HG02840 (cell line): ENCODE data around the gene CEACAM5.
"Not testable (repeated sequence)": the region's sequence is repeated elsewhere in the genome, so short reads cannot be mapped to it uniquely, and the experiment has no call there.

ENCODE experiments used
- ATAC-seq: cut with Tn5 transposase; IDR thresholded peaks from one replicate; pipeline ENCODE4 v1.9.1; 2021; ENCODE audit warnings: mild to moderate bottlenecking, moderate library complexity, moderate number of reproducible peaks; ENCODE audit not compliant: unreplicated experiment, low FRiP score

The CEACAM5 gene

DNA sequence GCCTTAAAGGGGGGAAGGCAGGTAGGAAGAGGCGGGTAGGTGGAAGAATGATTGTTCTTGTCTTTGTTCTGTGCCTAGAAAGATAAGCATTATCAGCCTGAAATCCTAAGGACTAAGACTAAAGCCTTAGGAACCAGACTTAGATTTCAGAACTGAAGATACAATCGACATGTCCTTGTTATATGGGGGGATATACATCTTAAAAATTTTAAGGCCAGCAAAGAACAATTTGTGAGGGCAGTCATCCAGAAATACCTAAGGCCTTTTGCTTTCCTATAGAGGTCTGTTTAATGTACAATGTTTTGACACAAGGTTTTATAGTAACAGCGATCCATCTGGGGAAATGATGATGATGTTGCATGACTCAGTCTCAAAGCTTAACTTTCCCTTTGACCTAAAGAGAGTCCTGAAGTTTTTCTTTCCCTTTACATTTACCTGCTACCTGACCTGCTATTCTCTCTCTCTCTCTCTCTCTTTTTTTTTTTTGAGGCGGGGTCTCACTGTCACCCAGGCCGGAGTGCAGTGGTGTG is 26.7 kb downstream of the CEACAM5 start:
- no peak for ATAC-seq

GRCh38 chr19:41739361-41739760 is 30.9 kb downstream of the CEACAM5 start:
- no peak for ATAC-seq

DNA sequence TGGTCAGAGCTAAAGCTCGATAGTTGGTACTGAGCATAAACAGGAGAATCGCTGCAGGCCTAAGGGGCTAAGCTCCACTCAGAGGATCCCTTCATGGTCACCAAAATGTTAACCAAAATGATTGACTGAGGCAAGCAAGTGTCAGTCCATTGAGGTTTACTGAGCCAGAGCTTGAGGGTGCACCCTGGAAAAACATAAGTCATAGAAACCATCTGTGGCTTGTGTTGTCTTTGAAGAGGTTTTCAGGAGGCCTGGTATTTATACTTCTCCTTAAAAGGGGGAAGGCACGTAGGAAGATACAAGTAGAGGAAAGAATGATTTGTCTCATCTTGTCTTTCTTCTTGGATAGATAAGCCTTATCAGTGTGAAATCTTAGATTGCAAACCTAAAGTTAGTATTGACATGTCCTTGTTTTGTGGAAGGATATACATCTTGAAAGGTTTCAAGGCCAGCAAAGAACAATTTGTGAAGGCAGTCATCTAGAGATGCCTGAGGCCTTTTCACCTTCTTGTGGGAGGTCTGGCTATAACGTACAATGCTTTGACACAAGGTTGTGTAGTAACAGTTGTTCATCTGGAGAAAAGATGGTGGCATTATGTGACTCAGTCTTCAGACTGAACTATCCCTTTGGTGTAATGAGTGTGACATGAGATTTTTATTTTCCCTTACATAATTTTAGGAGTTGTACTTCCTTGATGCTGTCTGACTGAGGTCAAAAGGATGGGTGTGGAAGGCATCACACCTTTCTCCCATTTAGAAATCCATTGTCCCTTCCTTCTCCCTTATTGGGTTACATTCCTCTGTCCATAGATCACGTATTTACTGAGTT is 32.2 kb downstream of the CEACAM5 start:
- no peak for ATAC-seq

GRCh38 chr19:41741244-41741554 is 32.8 kb downstream of the CEACAM5 start:
- ATAC-seq, result no peak

GRCh38 chr19:41744850-41745249 is 36.4 kb downstream of the CEACAM5 start:
- no peak for ATAC-seq

DNA sequence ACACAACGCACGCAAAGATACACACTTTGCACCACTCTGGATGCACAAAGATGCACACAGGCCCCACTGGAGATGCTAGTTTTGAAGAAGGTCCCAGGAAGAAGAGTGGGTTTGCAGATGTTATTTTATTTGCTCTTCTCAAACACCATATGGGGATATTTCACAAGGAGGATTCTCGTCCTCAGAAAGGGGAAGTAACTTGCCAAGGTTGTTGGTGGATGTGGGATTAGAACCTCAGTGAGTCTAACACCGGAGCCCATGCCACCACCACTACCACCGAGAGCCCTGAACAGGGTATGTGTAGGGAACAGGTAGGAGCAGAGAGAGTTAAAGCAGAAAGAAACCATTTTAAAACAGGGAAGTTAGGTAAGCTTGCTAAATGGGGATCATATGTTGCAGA is 37.3 kb downstream of the CEACAM5 start:
- ATAC-seq, result no peak

GRCh38 chr19:41746593-41747227 is 38.3 kb downstream of the CEACAM5 start:
- ATAC-seq, result no peak

GRCh38 chr19:41748012-41748411 is 39.6 kb downstream of the CEACAM5 start:
- no peak for ATAC-seq

GRCh38 chr19:41750248-41751134 is 42.1 kb downstream of the CEACAM5 start:
- not testable (repeated sequence) for ATAC-seq

GRCh38 chr19:41753159-41753558 is 44.7 kb downstream of the CEACAM5 start:
- ATAC-seq, result no peak

- no peak for ATAC-seq
Measured at GRCh38 chr19:41753936-41754529, 45.6 kb downstream of the CEACAM5 start.

- ATAC-seq, result no peak
Measured at GRCh38 chr19:41755328-41755913, 47.0 kb downstream of the CEACAM5 start, which contains the start of gene CEACAM6. TSS of gene CEACAM6 (plus strand) at chr19:41755530. CDS start at chr19:41755639, 109 bp downstream.

GRCh38 chr19:41758846-41759245 is 50.4 kb downstream of the CEACAM5 start:
- no peak for ATAC-seq

DNA sequence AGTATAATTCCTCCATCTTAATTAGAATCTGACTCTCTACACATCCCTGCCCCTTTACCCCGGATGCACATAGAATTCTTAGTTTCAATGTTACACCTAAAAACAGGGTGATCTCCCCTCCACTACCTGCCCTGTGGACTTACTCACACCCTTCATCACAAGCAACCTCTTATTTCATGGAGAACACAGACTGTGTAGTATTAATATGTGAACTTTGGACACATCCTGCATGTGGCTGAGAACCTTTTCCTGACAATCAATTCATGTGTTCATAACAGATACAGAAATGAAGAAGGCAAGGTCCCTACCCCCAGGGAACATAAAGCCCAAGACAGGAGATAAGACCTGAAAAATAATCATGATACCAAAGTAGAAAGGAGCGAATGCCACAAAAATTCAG is 58.7 kb downstream of the CEACAM5 start:
- no peak for ATAC-seq

- ATAC-seq, result not testable (repeated sequence)
Measured at GRCh38 chr19:41768105-41768504, 59.7 kb downstream of the CEACAM5 start.

DNA sequence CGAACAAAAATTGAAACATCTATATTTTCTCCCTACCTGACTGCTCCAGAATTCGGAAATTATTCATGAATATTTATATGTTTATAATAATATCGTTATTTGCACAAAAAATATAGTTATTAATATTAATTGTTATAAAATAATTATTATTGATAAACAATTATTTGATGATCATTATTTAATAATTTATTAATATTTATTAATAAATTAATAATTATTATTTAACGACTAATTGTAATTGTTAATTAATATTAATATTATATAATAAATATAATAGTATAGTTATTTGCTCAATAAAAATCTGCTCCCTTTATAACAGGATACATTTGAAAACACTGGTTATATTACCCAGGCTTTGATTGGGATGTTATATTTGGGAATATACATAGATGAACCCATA is 61.2 kb downstream of the CEACAM5 start:
- no peak for ATAC-seq

- no peak for ATAC-seq
Measured at GRCh38 chr19:41771410-41771809, 63.0 kb downstream of the CEACAM5 start.

- no peak for ATAC-seq
Measured at GRCh38 chr19:41774515-41774980, 66.1 kb downstream of the CEACAM5 start.

DNA sequence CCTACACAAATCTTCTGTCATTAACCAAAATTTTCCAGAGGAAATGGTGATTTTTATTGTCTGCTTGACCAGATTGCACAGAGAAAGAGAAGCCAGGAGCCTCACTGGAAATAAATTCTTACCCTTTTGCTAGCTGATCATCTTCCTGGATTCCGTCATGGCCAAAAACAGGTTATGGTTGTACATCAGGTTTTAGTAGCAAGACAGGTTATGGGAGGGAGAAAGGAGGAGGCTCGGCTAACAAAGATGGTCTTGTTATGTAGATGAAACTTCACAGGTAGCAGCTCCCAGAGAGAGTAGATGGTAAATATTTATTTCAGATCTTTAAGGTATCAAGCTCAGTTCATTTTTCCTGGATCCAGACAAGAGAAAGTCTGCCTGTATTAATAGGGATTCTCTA is 68.3 kb downstream of the CEACAM5 start:
- ATAC-seq, result no peak
